GM21825 (cell line): ENCODE results near the gene CYP1A2.

Source experiments
- ATAC-seq: cut with Tn5 transposase; IDR thresholded peaks from one replicate; pipeline ENCODE4 v1.9.1; 2021; ENCODE audit warnings: mild to moderate bottlenecking, moderate library complexity; ENCODE audit not compliant: unreplicated experiment

CYP1A2 gene

GRCh38 chr15:74788683-74789151, 40.1 kb downstream of the CYP1A2 start:
- peak; percentile 20 for ATAC-seq

- ATAC-seq: no peak
Observed at GRCh38 chr15:74789171-74789631, 40.6 kb downstream of the CYP1A2 start.

- no peak for ATAC-seq
Observed at GRCh38 chr15:74789741-74790079, 41.1 kb downstream of the CYP1A2 start.

DNA sequence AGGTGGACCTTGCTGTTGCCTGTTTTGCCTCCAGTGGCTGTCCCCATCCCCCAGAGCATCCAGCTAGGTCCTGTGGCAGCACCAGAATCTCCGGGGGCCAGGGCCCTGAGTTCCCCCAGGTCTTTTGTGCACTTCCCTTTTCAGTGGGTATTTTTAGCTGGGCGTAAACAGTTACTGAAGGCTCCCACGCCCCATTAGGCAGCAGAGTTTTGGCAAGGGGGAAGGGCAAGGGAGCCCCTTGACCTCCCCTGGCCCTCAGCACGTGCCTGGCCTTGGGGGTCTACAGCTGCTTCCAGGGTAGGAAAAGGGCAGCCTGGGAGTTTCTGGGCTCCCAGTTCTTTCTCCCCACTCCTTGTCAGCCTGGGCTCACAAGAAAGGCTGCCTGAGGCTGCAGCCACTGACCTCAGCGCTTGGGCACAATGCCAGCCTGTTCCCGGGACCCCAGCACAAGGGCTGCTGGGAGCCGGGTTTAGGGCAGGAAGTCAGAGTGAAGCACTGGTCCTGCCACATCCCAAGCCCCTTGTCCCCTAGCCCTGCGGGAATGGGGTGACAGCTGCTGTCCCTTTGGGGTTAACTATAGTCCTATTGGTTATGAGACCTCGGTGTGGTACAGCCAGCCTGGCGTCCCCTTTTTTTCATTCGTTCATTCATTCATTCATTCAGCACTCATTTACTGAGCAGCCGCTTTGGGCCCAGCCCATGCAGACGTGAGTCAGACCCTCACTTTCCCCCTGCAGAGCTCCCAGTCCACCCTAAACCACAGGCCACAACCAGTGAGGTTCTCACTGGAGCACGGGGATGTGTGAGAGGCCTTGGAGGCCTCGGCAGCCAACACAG, 41.7 kb downstream of the CYP1A2 start:
- peak; percentile 20 for ATAC-seq

DNA sequence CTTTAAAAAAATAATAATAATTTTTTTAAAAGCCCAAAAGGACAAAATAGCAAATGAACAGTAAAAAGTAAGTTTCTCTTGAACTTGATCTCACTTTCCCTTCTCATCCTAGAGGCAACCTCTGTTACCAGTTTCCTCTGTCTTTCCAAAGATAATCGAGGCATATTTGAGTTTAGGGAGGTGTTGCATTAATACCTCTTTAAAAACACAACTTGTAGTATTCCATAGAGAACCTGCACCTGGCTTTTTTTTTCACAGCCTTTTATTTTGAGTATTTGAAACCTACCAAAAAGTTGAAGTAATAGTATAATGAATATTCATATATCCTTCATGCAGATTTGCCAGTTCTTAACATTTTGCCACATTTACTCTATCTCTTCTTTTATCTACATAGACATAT, 42.4 kb downstream of the CYP1A2 start:
- ATAC-seq: no peak

- no peak for ATAC-seq
Observed at GRCh38 chr15:74791667-74792066, 43.0 kb downstream of the CYP1A2 start.

DNA sequence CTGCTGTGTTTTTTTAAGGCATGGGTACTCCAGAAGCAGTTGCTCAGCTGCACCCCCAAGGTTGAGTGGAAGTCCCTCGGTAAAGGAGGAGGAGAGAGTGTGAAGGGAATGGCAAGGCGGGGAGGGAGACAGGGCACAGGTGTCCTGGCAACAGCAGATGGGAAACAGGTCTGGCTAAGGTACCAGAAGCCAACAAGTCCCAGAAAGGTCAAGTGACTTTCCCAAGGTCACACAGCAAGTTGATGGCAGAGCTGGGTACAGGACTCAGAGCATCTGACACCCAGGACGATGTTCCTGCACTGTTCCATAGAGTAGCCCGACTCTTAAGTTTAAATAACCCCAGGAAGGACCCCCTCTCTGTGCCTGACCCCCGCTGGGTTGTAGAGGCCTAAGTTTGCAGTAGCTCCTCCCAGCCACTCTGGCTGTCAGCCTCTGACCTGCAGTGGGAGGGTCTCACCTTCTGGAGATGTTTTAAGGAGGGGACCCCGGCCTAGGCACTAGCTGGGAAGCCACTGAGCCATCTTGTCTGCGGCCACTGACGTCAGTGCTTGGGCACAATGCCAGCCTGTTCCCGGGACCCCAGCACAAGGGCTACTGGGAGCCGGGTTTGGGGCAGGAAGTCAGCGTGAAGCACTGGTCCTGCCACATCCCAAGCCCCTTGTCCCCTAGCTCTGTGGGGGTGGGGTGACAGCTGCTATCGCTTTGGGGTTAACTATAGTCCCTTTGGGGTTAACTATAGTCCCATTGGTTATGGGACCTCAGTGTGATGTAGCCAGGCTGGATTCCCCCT, 43.8 kb downstream of the CYP1A2 start:
- no peak for ATAC-seq

DNA sequence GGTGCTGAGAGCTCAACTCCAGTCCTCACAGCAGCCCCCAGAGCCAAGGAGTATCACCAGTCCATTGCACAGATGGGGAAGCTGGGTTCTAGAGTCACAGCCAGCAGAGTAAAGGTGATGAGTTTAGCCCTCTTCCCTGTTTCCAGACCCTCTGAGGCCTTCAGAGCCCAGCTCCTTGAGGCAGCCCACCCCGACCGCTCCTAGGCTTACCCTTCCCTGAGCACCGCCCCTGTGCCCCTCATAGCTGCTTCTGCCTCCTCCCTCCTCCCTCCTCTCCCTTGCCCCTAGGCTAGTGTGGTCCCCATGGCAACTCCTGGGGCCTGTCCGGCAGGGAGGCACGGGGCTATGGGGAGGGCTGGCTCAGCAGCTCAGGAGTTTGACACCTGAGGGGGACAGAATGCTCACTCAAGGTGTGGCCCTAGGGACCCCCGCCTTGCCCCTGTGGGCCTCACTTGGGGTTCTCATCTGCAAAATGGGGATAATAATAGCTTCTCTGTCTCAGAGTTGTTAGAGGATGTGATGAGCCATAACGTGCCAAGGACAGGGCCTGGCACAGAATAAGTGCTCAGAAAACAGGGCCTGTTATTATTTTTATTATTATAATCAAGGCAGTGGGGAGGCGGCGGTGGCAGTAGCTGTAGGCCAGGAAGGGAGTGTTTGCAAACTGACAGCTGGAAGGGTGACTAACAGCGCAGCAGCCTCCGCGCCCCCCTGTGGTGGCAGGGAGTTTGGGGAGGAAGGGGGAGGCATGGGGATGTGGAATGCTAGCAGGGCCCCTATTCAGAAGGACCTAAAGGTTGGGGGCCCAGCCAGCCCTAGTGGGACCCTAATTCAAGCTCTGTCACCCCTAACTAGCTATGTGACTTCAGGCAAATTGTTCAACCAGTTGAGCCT, 44.7 kb downstream of the CYP1A2 start:
- no peak for ATAC-seq

DNA sequence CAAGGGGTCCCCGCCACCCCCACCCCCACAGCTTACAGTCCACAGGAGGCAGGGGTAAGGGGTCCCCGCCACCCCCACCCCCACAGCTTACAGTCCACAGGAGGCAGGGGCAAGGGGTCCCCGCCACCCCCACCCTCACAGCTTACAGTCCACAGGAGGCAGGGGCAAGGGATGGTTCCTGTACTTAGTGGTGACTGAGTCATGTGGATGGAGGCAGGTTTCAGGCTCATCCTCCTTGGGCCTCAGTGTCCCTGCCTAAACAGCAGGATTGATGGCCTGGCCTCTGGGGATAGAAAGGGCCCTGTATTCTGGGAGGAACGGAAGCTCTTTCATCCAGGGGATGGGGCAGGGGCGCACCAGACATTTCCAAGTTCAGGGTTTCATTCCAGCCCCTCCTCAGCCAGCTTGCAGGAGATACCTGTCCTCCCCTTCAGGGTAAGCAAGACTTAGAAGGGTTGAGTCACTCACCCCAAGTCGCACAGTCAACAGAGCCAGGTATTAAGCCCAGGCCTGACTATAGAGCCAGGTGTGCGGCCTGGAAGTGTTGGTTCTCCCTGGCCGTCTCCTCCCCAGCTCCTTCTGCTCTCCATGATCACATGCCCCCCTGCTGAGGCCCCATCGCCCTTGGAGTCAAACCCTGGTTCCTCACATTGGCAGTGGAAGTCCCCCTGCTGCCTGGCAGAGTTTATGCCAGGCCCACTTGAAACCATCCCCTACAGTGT, 45.8 kb downstream of the CYP1A2 start:
- no peak for ATAC-seq

DNA sequence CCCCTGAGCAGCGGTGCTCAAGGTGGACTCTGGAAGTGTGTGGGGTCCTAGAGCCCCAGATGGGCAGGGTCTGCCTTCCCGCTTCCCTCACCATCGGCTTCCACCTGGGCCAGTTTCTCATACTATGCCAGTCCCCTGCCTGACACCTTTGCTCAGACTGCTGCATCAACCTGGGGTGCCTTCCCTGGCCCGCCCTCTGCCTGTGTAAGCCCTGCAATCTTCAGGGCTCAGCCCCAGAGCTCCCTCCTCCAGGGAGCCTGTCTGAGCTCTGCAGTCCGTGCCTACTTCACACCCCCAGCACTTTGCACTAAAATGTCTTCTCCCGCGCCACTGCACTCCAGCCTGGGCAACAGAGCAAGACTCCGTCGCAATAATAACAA, 46.3 kb downstream of the CYP1A2 start:
- no peak for ATAC-seq

DNA sequence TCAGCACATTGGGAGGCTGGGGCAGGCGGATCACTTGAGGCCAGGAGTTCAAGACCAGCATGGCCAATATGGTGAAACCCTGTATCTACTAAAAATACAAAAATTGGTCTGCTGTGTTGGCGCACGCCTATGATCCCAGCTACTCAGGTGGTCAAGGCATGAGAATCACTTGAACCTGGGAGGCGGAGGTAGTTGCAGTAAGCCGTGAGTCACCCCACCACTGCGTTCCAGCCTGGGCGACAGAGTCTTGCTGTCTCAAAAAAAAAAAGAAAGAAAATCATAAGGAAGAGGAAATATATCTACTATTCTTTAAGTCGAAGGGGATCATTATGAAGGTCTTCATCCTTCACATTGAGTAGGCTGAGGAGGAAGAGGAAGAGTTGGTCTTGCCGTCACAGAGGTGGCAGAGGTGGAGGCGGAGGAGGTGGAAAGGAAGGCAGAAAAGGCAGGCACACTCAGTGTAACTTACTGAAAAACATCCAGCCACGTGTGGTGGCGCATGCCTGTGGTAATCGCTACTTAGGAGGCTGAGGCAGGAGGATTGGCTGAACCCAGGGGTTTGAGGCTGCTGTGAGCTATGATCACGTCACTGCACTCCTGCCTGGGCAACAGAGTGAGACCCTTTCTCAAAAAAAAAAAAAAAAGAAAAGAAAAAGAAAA, 47.5 kb downstream of the CYP1A2 start:
- ATAC-seq: no peak

DNA sequence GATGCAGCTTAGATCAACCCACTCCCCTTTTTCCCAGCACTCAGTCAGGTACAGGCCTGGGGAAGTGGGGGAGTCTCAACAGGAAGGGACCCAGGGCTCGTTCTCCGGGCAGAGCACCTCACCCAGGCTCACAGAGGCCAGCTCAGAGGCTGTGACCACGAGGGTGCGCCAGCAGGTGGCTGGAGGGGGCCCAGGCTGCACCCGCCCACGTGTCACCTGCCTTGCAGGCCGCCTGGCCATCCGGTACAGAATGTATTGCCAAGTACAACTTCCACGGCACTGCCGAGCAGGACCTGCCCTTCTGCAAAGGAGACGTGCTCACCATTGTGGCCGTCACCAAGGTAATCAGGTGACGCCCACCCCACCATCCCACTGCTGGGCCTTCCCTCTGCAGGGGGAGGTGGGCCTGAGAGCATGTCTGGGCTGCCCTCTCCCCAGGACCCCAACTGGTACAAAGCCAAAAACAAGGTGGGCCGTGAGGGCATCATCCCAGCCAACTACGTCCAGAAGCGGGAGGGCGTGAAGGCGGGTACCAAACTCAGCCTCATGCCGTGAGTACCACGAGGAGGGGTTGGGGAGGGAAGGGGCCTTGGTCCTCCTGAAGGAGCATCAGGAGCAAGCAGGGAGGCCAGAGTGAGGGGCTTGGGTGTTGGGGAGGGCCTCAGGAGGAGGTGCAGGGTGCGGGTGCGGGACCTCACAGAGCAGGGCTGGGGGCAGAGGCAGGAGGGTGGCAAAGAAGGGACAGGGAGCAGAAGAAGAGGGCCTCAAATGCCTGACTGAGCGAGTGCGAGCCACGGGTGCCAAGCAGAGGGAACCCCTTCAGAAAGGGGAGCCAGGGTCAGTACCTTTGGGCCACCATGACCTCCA, 50.0 kb downstream of the CYP1A2 start:
- ATAC-seq: no peak

DNA sequence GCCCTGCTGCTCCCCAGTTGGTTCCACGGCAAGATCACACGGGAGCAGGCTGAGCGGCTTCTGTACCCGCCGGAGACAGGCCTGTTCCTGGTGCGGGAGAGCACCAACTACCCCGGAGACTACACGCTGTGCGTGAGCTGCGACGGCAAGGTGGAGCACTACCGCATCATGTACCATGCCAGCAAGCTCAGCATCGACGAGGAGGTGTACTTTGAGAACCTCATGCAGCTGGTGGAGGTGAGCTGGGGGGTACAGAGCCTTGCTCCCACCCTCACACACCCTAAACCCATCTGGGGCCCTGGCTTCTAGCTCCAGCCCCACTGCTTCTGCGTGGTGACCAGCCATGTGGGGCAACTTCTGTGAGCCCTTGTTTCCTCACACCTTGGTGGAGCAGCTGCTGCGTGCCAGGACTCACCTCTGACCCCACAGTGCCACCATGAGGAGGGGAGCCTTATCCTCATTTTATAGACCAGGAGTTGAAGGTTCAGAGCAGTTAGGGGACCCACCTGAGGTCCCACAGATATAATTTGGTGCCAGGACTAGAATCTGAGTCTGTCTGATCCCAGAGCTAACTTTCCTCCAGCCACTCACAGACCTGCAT, 50.7 kb downstream of the CYP1A2 start:
- ATAC-seq: no peak

DNA sequence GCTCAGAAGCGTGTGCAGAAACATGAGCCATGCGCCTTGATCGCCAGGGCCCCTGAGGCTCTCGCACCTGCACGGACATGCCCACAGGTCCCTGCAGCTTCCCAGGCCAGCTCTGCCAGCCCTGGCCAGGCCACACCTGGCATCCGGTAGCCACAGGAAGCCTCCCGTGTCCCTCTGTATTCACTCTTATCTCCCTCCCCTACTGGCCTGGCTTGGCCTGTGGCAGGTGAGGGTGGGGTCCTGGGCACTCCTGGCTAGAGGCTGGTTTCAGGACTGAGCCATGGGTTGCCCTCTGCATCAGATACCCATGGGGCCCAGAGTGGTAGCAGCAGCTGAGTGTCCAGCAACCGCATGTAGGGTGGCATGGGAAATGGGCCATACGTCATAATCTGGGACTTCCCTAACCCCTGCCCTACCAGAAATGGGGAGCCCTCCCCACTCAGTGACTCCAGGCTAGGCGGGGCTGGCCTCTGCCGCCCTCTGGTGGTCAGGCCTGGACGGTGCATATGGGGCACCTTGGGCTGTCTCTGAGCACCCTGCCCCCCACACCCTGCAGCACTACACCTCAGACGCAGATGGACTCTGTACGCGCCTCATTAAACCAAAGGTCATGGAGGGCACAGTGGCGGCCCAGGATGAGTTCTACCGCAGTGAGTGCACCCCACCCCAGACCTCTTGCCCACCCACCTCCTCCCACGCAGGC, 51.4 kb downstream of the CYP1A2 start:
- peak; percentile 59 for ATAC-seq

DNA sequence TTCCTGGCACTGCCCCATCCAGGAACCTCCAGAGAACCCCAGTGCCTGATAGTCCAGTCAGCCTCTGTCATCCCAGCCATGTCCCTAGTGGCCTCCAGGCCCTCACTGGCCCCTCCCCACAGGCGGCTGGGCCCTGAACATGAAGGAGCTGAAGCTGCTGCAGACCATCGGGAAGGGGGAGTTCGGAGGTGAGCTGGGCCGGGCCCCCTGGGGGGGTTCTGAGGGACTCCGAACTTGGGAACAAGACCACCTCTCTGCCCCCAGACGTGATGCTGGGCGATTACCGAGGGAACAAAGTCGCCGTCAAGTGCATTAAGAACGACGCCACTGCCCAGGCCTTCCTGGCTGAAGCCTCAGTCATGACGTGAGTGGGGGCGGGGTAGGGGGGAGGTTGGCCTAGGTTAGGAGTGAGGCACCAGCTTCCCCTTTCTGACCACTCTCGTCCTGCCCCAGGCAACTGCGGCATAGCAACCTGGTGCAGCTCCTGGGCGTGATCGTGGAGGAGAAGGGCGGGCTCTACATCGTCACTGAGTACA, 52.0 kb downstream of the CYP1A2 start:
- ATAC-seq: no peak

GRCh38 chr15:74801311-74801997, 52.8 kb downstream of the CYP1A2 start:
- ATAC-seq: no peak

GRCh38 chr15:74802290-74802689, 53.6 kb downstream of the CYP1A2 start:
- no peak for ATAC-seq
